IPS-NIHi7 (cell line): ENCODE results near the gene FYCO1.

Experiments
- DNase-seq: peaks from one replicate; pipeline ENCODE4 v3.0.0; 2012; ENCODE audit warnings: mixed read lengths; ENCODE audit errors: extremely low spot score

Gene FYCO1

DNA sequence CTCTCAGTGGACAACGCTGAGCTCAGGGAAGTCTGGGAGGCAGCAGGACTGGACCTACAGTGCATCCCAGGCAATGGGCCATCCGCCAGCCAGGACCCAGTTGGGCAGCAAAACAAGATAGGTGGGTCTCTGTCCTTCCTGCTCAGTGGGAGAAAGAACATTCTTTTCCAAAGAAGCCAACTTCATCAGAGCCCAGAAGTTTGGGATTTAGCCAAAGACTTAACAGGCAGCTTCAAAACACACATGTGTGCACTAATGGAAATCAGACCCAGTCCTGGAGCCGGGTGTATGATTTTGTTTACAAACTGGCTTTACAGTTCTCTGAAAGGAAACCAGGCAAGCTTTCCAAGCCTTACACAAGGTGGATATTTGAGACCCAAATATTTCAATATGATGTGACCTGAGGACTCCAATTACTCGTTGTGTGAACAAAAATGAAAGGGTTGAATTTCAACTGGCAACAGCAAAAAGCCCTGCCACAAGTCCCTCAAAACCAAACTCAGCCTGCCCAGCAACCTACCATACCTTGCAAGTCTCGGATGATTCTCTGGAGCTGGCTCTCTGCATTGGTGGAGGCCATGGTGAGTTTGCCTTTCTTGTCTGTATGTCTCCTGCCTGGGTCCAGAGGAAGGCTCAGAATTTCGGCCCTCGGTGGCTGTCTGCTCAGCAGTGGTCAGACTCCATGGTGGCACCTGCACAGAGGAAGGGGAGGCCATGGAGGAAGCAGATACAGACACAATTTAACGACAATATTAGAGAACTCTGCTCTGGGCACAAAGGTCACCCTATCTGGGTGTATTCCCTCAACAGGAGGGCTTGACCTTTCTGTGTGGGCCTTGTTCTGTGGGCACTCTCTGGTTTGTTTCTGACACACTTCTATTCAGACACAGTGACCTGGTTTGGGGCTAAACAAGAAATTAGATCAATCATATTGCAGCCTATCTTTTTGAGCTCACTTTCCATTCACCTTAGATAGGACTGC is 11.0 kb downstream of the FYCO1 start:
- no peak for DNase-seq

GRCh38 chr3:45983770-45984169 is 11.9 kb downstream of the FYCO1 start:
- no peak for DNase-seq

DNA sequence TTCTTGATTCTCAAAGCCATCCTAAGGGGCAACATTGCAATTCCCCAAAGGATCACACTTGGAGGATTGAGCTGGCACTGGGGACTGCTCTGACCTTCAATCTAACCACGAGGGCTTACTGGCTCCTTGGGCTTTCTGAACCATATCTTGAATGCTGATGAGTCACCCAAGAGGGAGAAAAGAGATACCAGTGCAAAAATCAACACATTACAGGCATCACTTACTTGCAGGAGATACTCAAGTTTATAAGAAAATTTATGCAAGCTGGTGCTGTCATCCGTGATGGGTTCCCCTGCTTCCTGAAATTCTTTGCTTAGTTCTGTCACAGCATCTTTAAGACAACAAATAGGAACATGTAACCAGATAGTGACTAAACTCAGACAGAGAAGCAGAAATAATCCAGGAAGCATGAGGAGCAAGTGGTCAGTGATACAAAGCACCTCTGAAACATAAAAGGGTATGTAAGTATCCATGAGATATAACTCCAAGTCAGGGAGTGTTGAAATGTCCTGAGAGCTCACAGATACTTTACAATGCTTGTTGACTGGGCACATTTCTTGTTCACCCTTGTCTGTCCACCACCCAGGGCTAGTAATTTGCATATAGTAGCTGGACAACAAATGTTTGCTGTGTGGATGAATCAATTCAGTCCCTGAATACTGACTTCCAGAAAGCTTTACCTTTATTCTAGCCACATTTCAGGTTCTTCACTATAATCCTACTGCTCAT is 14.1 kb downstream of the FYCO1 start:
- DNase-seq: no peak

GRCh38 chr3:45980819-45981218 is 14.8 kb downstream of the FYCO1 start:
- DNase-seq: no peak

GRCh38 chr3:45980229-45980813 is 15.3 kb downstream of the FYCO1 start:
- DNase-seq: no peak

DNA sequence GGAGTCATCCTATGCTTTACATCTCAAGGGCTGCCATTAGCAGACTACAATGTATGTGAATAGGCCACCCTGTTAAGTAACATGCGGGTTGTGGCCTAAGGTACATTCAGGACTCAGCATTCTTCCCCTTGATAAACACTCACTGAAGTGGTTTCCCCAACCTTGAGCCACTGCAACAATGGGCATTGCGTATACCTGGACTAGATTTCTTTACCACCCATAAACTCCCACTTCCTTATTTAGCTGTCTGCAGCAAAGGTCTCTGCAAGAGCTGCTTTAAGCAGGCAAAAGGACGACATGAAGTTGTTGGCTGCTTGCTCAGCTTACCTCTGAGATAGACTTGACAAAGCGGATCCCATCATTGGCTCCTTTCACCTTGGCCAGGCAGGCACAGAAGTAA is 16.2 kb downstream of the FYCO1 start:
- no peak for DNase-seq

DNA sequence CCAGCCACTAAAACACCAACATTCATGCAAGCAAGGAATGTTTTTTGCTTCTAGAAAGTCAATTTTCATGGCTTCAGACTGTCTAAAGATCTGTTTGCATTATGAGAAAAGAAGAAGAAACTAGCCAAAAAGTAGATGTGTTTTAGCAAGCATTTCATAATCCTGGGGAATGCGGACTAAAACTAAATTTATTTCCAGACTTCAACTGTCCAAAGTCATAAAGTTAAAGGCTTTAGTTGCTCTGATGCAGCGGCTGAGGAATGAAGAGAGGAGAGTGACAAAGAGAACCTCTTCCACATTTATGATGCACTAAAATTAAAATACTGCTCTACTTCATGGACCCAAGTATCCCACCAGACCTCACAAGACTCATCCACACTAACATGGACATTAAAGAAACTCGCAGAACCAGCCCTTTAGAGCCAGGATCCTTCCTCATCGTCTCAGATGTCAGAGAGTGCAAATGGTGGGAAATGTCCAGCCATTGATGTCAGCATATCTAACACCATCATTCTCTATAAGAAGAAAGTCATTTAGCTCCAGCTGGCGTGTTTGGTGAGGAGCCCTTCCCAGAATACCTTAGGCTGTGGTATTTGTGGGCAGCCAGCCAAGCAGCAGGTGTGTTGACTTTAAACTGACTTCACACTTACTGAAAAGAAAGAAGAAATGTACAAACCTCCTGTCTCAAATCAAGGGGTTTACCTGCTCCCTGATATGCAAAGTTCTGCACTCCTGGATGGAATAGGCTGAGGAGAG is 17.4 kb downstream of the FYCO1 start:
- no peak for DNase-seq

GRCh38 chr3:45976191-45977091 is 19.2 kb downstream of the FYCO1 start:
- no peak for DNase-seq

DNA sequence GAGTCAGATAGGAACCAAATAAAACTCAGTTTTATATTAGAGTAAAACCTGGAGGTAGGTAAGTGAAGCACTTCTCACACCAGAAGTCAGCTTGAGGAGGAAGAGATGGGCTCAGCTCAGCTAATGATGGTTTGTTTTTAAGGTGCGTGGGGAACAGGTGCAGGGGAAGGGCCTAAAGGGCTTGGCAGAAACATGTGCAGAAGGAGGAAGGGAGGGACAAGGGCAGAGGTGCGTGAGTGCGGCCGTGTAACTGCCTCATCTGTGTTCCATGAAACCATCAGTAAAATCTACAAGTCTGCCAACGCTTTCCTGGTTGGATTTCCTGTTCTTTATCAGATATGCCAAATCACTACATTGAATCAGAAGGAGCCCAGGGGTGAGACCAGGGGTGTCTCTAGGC is 19.9 kb downstream of the FYCO1 start:
- DNase-seq: no peak

DNA sequence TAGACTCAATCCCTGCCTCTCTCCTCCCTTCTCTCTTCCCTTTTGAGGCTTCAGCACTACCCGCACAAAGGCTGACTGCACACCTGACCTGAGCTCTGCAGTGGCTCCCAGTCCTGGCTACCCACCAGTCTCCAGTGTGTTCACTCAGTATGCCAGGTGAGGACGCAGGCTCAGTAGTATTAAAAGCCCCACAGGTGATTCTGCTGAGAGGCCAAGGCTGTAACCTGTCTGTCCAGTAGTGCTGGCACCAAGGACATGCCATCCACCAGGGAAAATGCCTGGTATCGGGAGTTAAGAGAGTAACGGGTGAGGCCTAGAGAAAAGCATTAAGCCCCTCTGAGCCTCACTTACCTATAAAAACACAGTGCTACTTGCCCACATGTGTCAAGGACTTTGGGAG is 20.9 kb downstream of the FYCO1 start:
- DNase-seq: no peak

GRCh38 chr3:45972534-45973402 is 22.9 kb downstream of the FYCO1 start:
- DNase-seq: no peak

DNA sequence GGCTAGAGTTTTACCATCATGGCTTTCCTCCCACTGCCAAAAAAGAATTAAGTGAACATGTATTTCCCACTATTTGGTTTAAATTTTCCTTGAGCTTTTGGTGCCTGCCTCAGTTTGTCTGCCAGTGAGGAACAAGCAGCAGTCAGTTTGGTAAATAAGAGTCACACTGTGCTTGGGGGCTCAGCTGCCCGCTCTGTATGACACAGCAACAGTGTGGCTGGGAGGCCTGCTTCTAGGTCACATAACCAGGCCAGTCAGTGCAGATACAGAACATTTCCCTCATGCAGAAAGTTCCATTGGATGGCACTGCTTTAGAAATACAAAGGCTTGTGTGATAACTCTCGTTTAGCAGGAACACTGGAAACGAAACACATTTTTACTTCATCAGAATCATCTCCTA is 25.7 kb downstream of the FYCO1 start:
- no peak for DNase-seq

DNA sequence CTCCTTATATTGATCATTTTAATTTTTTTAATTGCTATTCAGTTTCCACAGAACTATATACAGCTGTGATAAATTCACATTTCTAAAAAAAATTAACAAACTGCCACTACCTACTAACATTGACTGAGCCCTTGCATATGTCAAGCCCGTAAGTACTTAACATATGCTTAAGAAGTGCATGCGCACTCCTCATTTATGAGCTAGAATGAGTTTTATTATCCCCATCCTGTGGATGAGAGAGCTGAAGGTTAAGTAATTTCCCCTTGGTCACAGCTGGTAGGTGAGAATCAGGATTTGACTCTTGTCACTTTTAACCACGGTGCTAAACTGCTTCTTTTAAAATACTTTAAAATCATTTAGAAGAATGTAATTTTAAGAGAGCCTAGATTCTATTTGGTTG is 26.5 kb downstream of the FYCO1 start:
- no peak for DNase-seq

DNA sequence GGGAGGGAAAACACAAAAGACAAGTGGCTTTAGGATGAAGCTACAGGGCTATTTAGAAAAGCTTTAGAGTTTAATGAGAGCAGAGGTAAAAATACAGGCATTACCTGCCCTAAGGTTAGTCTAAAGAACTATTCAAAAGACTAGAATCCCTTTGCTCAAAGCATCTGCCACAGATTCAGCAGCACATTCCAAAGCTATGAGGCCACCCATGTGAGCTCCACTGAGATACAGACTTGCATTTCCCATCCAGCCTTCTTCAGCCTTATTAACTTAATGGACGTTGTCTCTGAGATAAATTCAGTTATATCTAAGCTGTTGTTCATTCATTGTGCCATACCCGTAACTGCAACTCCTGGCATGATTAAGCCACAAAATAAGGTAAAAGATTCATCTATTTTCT is 26.9 kb downstream of the FYCO1 start:
- DNase-seq: peak; percentile 31

GRCh38 chr3:45968149-45968548 is 27.5 kb downstream of the FYCO1 start:
- DNase-seq: no peak

DNA sequence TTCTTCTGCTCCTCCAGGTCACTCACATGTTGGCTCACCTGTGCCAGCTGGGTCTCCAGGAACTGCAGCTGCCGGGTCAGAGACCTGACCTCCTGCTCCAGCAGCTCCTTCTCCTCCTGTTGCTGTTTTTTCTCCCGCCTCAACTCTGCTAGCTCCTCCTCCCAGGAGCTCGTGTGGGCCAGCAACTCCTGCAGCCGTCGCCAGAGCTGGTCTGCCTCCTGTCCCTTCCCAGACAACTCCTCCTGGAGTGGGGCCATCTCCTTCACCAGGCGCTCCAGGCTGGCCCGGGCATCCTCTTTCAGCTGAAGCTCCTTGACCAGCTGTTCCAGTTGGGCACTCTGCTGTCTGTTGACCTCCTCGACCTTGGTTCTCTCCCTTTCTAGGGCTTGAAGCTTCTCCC is 27.9 kb downstream of the FYCO1 start:
- no peak for DNase-seq

- no peak for DNase-seq
These were observed 28.5 kb downstream of the FYCO1 start for GRCh38 chr3:45966950-45967640.

GRCh38 chr3:45966371-45966791 is 29.2 kb downstream of the FYCO1 start:
- DNase-seq: no peak

DNA sequence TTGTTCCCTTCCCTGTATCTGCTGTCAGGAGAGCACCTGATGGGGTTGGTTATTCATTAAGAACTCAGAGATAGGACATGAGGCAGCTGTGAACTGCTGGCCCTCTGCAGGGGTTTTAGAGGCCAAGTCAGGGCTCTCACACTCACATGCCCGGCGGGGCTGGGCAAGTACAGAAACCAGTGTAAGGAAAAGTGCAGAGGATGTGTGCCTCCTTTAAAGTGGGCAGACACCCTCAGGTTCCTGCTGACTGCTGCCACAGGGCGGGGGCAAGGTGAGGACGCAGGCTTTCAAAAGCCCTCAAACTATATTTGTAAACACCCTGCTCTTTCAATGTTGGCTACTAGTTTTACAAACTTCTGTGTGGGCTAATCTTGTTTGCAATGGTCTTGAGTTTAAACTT is 30.0 kb downstream of the FYCO1 start:
- DNase-seq: no peak
